RPMI7951 (cell line): ENCODE data around the gene BEST2. TPM values are rescaled to one million over a fixed set of nuclear protein-coding genes. Genes with fewer than 3 reads are reported as not detected.

Experiments
- DNase-seq: peaks from one replicate; pipeline ENCODE4 v3.0.0-alpha.2; 2012; ENCODE audit warnings: low read depth
- total RNA-seq: library from RNA; depleted of rRNA; stranded (reverse); fragments of >200 nt; shearing (Covaris generic); gene quantifications from 2 replicates; pipeline ENCODE4 v1.2.3, GENCODE V29; 2014; rRNA removed

The BEST2 gene
- total RNA-seq, 1 experiment from 2014 or later = not detected

GRCh38 chr19:12800923-12801465, 49.4 kb downstream of the BEST2 start:
- DNase-seq = no peak

- peak; percentile 77 for DNase-seq
Observed at GRCh38 chr19:12801466-12802266, 50.1 kb downstream of the BEST2 start, which contains the start of the genes PRDX2 and THSD8. TSS of gene PRDX2 (minus strand) at chr19:12801800. CDS start at chr19:12801261, 539 bp downstream. TSS of gene THSD8 (plus strand) at chr19:12802069. CDS start at chr19:12802072, 3 bp downstream.

- DNase-seq = peak; percentile 28
Observed at GRCh38 chr19:12802267-12803106, 50.9 kb downstream of the BEST2 start.

GRCh38 chr19:12804051-12804450, 52.5 kb downstream of the BEST2 start:
- DNase-seq = no peak

GRCh38 chr19:12806242-12807081, 54.9 kb downstream of the BEST2 start, which contains the start of gene RNASEH2A:
TSS of gene RNASEH2A (plus strand) at chr19:12806584. CDS start at chr19:12806674, 90 bp downstream.
- DNase-seq = peak; percentile 87

Other genes starting within 250 kb of the BEST2 start
- gene ZNF564, start 200.3 kb upstream of the BEST2 start, total RNA-seq = 2.5 and 3.3 TPM in 2 replicates
- 4.7 and 4.9 TPM in 2 replicates for gene ZNF490, start 141.0 kb upstream of the BEST2 start, total RNA-seq
- gene ZNF791, start 140.9 kb upstream of the BEST2 start, total RNA-seq = 9.6 and 10.8 TPM in 2 replicates
- gene MAN2B1, start 85.0 kb upstream of the BEST2 start, total RNA-seq = 22.6 and 25.2 TPM in 2 replicates
- gene WDR83, start 85.0 kb upstream of the BEST2 start, total RNA-seq = 10.2 and 14.6 TPM in 2 replicates
- 95.2 and 109 TPM in 2 replicates for gene DHPS, start 69.9 kb upstream of the BEST2 start, total RNA-seq
- not detected in 2 replicates for gene GNG14, start 63.8 kb upstream of the BEST2 start, total RNA-seq
- 21.6 and 24.4 TPM in 2 replicates for gene FBXW9, start 55.2 kb upstream of the BEST2 start, total RNA-seq
- 28.2 and 29.9 TPM in 2 replicates for gene TNPO2, start 27.9 kb upstream of the BEST2 start, total RNA-seq
- gene TRIR, start 17.1 kb upstream of the BEST2 start, total RNA-seq = 276 and 304 TPM in 2 replicates
- 115 and 127 TPM in 2 replicates for gene GET3, start 14.3 kb upstream of the BEST2 start, total RNA-seq
- 4.0 and 9.0 TPM in 2 replicates for gene HOOK2, start 23.8 kb downstream of the BEST2 start, total RNA-seq
- gene JUNB, start 39.7 kb downstream of the BEST2 start, total RNA-seq = 44.1 and 61.9 TPM in 2 replicates
- gene PRDX2, start 50.0 kb downstream of the BEST2 start, total RNA-seq = 443 and 513 TPM in 2 replicates
- not detected in 2 replicates for gene THSD8, start 50.3 kb downstream of the BEST2 start, total RNA-seq
- gene RNASEH2A, start 54.8 kb downstream of the BEST2 start, total RNA-seq = 83.6 and 99.1 TPM in 2 replicates
- gene RTBDN, start 82.8 kb downstream of the BEST2 start, total RNA-seq = 0.68 TPM in 1 of 2 replicates, not detected in the other
- 0.10 and 1.6 TPM in 2 replicates for gene MAST1, start 86.7 kb downstream of the BEST2 start, total RNA-seq
- gene DNASE2, start 129.7 kb downstream of the BEST2 start, total RNA-seq = 33.6 and 36.1 TPM in 2 replicates
- not detected in 2 replicates for gene KLF1, start 135.4 kb downstream of the BEST2 start, total RNA-seq
- 29.1 and 40.5 TPM in 2 replicates for gene GCDH, start 139.4 kb downstream of the BEST2 start, total RNA-seq
- 0.20 and 3.0 TPM in 2 replicates for gene SYCE2, start 167.5 kb downstream of the BEST2 start, total RNA-seq
- gene FARSA, start 181.9 kb downstream of the BEST2 start, total RNA-seq = 60.7 and 83.7 TPM in 2 replicates
- 1,708 and 2,160 TPM in 2 replicates for gene CALR, start 186.8 kb downstream of the BEST2 start, total RNA-seq
- gene RAD23A, start 194.1 kb downstream of the BEST2 start, total RNA-seq = 104 and 123 TPM in 2 replicates
- gene GADD45GIP1, start 205.4 kb downstream of the BEST2 start, total RNA-seq = 41.2 and 65.1 TPM in 2 replicates
- not detected in 2 replicates for gene DAND5, start 217.8 kb downstream of the BEST2 start, total RNA-seq
- 19.6 and 22.5 TPM in 2 replicates for gene NFIX, start 243.7 kb downstream of the BEST2 start, total RNA-seq